OCI-LY3 (cell line): ENCODE data around the gene DOCK1.

Experiments used
- CTCF ChIP-seq: fragments of 200-600, 300-600 bp; sonication (generic); IDR thresholded peaks from 2 replicates; pipeline ENCODE4 v1.5.1; 2014; ENCODE audit warnings: antibody characterized with exemption, low read length, low read depth
- EZH2phosphoT487 ChIP-seq: fragments of 200-600 bp; shearing (Covaris generic); IDR thresholded peaks from 2 replicates; pipeline ENCODE4 v1.6.1; 2018; ENCODE audit warnings: antibody characterized with exemption, mixed run types, low read depth

- TF ChIP-seq CTCF, result no peak
- TF ChIP-seq EZH2phosphoT487, result no peak
Observed at GRCh38 chr10:127157089-127157488, 251.9 kb downstream of the DOCK1 start.
